IPS-15b (cell line): ENCODE results near the gene TRABD2B.

Experiments used
- H3K27me3 ChIP-seq: one replicate; pipeline ENCODE4 v1.6.1; 2013; ENCODE audit warnings: low read length; ENCODE audit not compliant: control insufficient read depth, insufficient read depth
- H3K36me3 ChIP-seq: one replicate; pipeline ENCODE4 v1.6.1; 2013; ENCODE audit warnings: low read length; ENCODE audit not compliant: control insufficient read depth, insufficient read depth
- H3K4me1 ChIP-seq: one replicate; pipeline ENCODE4 v1.6.1; 2013; ENCODE audit warnings: mild to moderate bottlenecking, low read length; ENCODE audit not compliant: control insufficient read depth, insufficient read depth
- H3K4me3 ChIP-seq: one replicate; pipeline ENCODE4 v1.5.1; 2013; ENCODE audit warnings: low read depth, low read length
- H3K9ac ChIP-seq: one replicate; pipeline ENCODE4 v1.6.1; 2013; ENCODE audit warnings: low read depth, mild to moderate bottlenecking, low read length
- H3K9me3 ChIP-seq: one replicate; pipeline ENCODE4 v1.6.1; 2013; ENCODE audit warnings: mild to moderate bottlenecking, low read length; ENCODE audit not compliant: control insufficient read depth, insufficient read depth

Gene TRABD2B

DNA sequence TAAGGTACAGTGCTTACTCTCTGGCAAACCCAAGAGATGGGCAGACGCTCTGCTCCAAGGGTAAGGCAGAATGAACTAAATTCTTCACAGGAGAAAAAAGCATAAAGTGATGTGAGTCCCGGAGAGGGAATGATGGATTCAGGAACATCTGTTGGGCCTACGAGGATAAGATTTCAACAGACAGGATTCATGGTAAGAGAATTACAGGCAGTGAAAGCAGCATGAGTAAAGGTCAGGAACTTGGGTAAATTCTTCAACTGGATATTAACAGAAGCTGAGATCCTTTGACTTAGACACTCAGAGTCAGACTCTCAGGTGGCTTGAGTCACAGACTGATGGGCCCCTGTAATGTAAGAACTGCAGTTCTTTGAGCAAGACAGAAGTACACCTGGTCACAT, 152.6 kb downstream of the TRABD2B start:
- H3K36me3 ChIP-seq, result no peaks in the 10 kb centered on the region
- H3K9me3 ChIP-seq, result no peaks in the 10 kb centered on the region
- H3K4me1 ChIP-seq, result peaks cover 12% of the 10 kb centered on the region
- no peak overlapping the region for H3K9ac ChIP-seq
- H3K27me3 ChIP-seq, result no peaks in the 10 kb centered on the region
- H3K4me3 ChIP-seq, result no peak overlapping the region

GRCh38 chr1:47843781-47844557, 153.2 kb downstream of the TRABD2B start:
- Histone ChIP-seq H3K9me3 (no peaks in the 10 kb centered on the region), H3K4me1 (peaks cover 12% of the 10 kb centered on the region), H3K4me3 (no peak overlapping the region), H3K9ac (no peak overlapping the region), H3K36me3 (no peaks in the 10 kb centered on the region), H3K27me3 (no peaks in the 10 kb centered on the region)

GRCh38 chr1:47843059-47843458, 154.1 kb downstream of the TRABD2B start:
- Histone ChIP-seq H3K4me1 (peaks cover 12% of the 10 kb centered on the region), H3K27me3 (no peaks in the 10 kb centered on the region), H3K36me3 (no peaks in the 10 kb centered on the region), H3K9ac (no peak overlapping the region), H3K9me3 (no peaks in the 10 kb centered on the region), H3K4me3 (no peak overlapping the region)

DNA sequence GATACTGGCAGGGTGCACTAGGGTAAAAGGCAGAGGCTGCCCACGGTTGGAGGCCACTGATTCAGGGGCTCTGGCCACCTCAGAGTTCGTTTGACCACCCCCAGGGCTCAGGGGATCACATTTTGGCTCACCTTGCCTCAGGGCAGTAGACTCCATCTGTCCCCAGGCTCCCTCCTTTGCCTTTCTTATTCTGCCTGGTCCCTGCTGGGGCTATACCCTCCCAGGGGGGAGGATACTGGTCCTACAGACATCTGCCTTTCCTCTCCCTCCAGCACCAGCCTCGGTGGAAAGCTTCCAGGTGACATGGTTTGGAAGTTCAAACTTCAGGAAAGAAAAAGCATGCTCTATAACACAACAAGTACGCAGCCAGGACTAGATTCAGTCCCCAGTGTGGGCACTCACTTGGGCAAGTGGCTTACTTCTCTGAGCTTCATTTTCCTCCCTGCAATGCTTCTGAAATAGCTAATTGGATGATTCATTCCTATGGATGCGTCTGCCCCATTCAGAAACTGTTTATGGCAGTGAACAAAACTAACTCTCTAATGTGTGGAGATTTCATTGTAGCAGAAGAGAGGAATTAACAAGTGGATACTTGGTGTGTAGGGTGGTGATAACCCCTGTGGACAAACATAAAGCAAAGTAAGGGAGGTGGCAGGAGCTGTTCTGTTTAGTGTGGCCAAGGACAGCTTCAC, 154.8 kb downstream of the TRABD2B start:
- H3K4me1 ChIP-seq, result peaks cover 12% of the 10 kb centered on the region
- H3K4me3 ChIP-seq, result no peak overlapping the region
- H3K27me3 ChIP-seq, result no peaks in the 10 kb centered on the region
- no peak overlapping the region for H3K9ac ChIP-seq
- no peaks in the 10 kb centered on the region for H3K36me3 ChIP-seq
- H3K9me3 ChIP-seq, result no peaks in the 10 kb centered on the region

DNA sequence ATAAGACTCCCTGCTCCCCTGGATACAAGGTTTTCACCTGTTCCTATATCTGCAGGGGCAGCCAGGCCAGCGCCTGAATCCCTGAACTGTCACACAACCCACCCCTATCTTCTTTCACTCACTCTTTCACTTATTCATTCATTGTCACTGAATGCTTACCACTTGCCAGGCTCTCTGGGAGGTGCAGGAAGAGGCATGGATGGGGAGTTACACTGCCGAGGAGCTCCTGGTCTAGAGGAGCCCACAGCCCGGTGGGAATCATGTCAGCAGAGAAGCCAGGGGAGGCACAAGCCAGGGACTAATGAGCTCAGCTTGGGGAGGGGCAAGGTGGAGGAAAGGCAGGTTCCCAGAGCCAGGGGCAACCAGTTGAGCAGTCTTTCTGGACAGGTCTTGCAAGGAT, 155.8 kb downstream of the TRABD2B start:
- H3K9me3 ChIP-seq, result no peaks in the 10 kb centered on the region
- H3K36me3 ChIP-seq, result no peaks in the 10 kb centered on the region
- H3K4me1 ChIP-seq, result peaks cover 12% of the 10 kb centered on the region
- no peak overlapping the region for H3K9ac ChIP-seq
- H3K27me3 ChIP-seq, result no peaks in the 10 kb centered on the region
- H3K4me3 ChIP-seq, result no peak overlapping the region

- no peak overlapping the region for H3K4me3 ChIP-seq
- H3K9me3 ChIP-seq, result no peaks in the 10 kb centered on the region
- peaks cover 12% of the 10 kb centered on the region for H3K4me1 ChIP-seq
- no peak overlapping the region for H3K9ac ChIP-seq
- H3K36me3 ChIP-seq, result no peaks in the 10 kb centered on the region
- H3K27me3 ChIP-seq, result no peaks in the 10 kb centered on the region
These were observed 156.6 kb downstream of the TRABD2B start for GRCh38 chr1:47840393-47841190.

DNA sequence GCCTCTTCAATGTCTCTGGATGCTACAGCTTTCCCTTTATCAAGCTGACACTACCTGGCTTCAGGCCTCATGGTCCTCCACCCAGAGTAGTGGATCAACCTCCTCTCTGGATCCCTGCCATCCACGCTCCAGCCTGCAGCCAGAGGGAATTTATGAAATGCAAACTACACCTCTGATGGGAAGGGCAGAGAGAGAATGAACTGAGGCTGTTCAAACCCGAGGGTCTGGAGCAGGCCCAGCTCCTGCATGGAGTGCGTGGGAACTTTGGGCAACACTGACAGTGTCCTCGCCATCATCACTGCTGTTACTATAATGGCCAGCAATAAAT, 157.8 kb downstream of the TRABD2B start:
- no peaks in the 10 kb centered on the region for H3K36me3 ChIP-seq
- H3K27me3 ChIP-seq, result no peaks in the 10 kb centered on the region
- H3K9ac ChIP-seq, result no peak overlapping the region
- H3K9me3 ChIP-seq, result no peaks in the 10 kb centered on the region
- H3K4me3 ChIP-seq, result no peak overlapping the region
- peaks cover 12% of the 10 kb centered on the region for H3K4me1 ChIP-seq

- Histone ChIP-seq H3K4me1 (peaks cover 12% of the 10 kb centered on the region), H3K36me3 (no peaks in the 10 kb centered on the region), H3K27me3 (no peaks in the 10 kb centered on the region), H3K9me3 (no peaks in the 10 kb centered on the region), H3K4me3 (no peak overlapping the region), H3K9ac (no peak overlapping the region)
These were observed 158.4 kb downstream of the TRABD2B start for GRCh38 chr1:47838562-47839432.

- Histone ChIP-seq H3K4me1 (peaks cover 7% of the 10 kb centered on the region), H3K4me3 (no peak overlapping the region), H3K27me3 (no peaks in the 10 kb centered on the region), H3K9me3 (no peaks in the 10 kb centered on the region), H3K36me3 (no peaks in the 10 kb centered on the region), H3K9ac (no peak overlapping the region)
These were observed 159.2 kb downstream of the TRABD2B start for GRCh38 chr1:47837866-47838561.

- Histone ChIP-seq H3K9me3 (no peaks in the 10 kb centered on the region), H3K4me3 (no peak overlapping the region), H3K4me1 (no peaks in the 10 kb centered on the region), H3K27me3 (no peaks in the 10 kb centered on the region), H3K9ac (no peak overlapping the region), H3K36me3 (no peaks in the 10 kb centered on the region)
These were observed 159.9 kb downstream of the TRABD2B start for GRCh38 chr1:47837056-47837830.
